Naive thymus-derived CD4-positive, alpha-beta T cell (primary cell): ENCODE results near the gene SLC2A13. TPM values are rescaled to one million over a fixed set of nuclear protein-coding genes. Genes with fewer than 3 reads are reported as not detected.

Source experiments
- ATAC-seq: fragments of 150-1000 bp; cut with Tn5 transposase; 2 replicates; pipeline ENCODE4 v1.10.0; 2021; ENCODE audit warnings: mild to moderate bottlenecking, moderate library complexity
- CTCF ChIA-PET: fragments of 350-600 bp; sonication (Branson Sonifier 250); formaldehyde crosslinking; loops from one replicate; lab custom pipeline; 2021; ENCODE audit warnings: antibody characterized with exemption; lab: Charles Lee
- POLR2A ChIA-PET: fragments of 350-600 bp; sonication (Branson Sonifier 250); formaldehyde crosslinking; loops from one replicate; lab custom pipeline; 2021; ENCODE audit warnings: antibody characterized with exemption, inconsistent platforms; lab: Charles Lee
- DNase-seq, 9 donors: peaks; one replicate each; pipeline versions ENCODE4 v3.0.0 to v3.0.0-alpha.2; 2020 to 2022; ENCODE audit warnings: mixed read lengths in 1 of 9
- H3K27ac ChIP-seq: one replicate; pipeline ENCODE4 v1.7.0; 2013; ENCODE audit warnings: mild to moderate bottlenecking, low read depth, low read length, moderate library complexity
- H3K27me3 ChIP-seq, 2 donors: one replicate each; pipeline ENCODE4 v1.7.0; 2013; ENCODE audit warnings: low read length in 2 of 2, mild to moderate bottlenecking in 2 of 2, moderate library complexity in 2 of 2; ENCODE audit not compliant: control insufficient read depth in 2 of 2, insufficient read depth in 2 of 2
- H3K36me3 ChIP-seq, 3 experiments: 1 replicate in 2 of 3; 2 replicates in 1 of 3; pipeline ENCODE4 v1.7.0; 2013; ENCODE audit warnings: low read length in 3 of 3, mild to moderate bottlenecking in 3 of 3, moderate library complexity in 1 of 3; ENCODE audit not compliant: insufficient read depth in 3 of 3, control insufficient read depth in 2 of 3
- H3K4me1 ChIP-seq, 2 donors: one replicate each; pipeline ENCODE4 v1.7.0; 2013; ENCODE audit warnings: low read length in 2 of 2, mild to moderate bottlenecking in 2 of 2, moderate library complexity in 1 of 2; ENCODE audit not compliant: control insufficient read depth in 2 of 2, insufficient read depth in 2 of 2
- H3K4me3 ChIP-seq: 2 replicates; pipeline ENCODE4 v1.7.0; 2013; ENCODE audit warnings: mild to moderate bottlenecking, low read length
- H3K9me3 ChIP-seq, 3 experiments: 1 replicate in 2 of 3; 2 replicates in 1 of 3; pipeline ENCODE4 v1.7.0; 2013; ENCODE audit warnings: low read length in 3 of 3; ENCODE audit not compliant: control insufficient read depth in 2 of 3
- H3K27ac Mint-ChIP-seq, 9 donors: one replicate each; pipeline ENCODE4 v1.8.0; 2020 to 2022; ENCODE audit warnings: mixed read lengths in 9 of 9, mild to moderate bottlenecking in 8 of 9, moderate library complexity in 5 of 9, inconsistent platforms in 2 of 9
- H3K27me3 Mint-ChIP-seq, 5 donors: one replicate each; pipeline ENCODE4 v1.8.0; 2021 to 2022; ENCODE audit warnings: mixed read lengths in 5 of 5, mild to moderate bottlenecking in 1 of 5
- H3K36me3 Mint-ChIP-seq, 5 donors: one replicate each; pipeline ENCODE4 v1.8.0; 2020 to 2022; ENCODE audit warnings: mixed read lengths in 5 of 5, mild to moderate bottlenecking in 3 of 5, inconsistent platforms in 1 of 5
- H3K4me1 Mint-ChIP-seq, 7 donors: one replicate each; pipeline ENCODE4 v1.8.0; 2020 to 2022; ENCODE audit warnings: mixed read lengths in 7 of 7, mild to moderate bottlenecking in 3 of 7, inconsistent platforms in 1 of 7
- H3K4me3 Mint-ChIP-seq, 10 donors: one replicate each; pipeline ENCODE4 v1.8.0; 2020 to 2022; ENCODE audit warnings: mild to moderate bottlenecking in 10 of 10, mixed read lengths in 10 of 10, moderate library complexity in 6 of 10, inconsistent platforms in 2 of 10
- H3K9me3 Mint-ChIP-seq, 11 donors: one replicate each; pipeline ENCODE4 v1.8.0; 2020 to 2022; ENCODE audit warnings: mixed read lengths in 11 of 11, mild to moderate bottlenecking in 4 of 11, inconsistent platforms in 1 of 11, moderate library complexity in 1 of 11
- intact Hi-C, 2 donors: fragments of 100-400 bp; cut with micrococcal nuclease; formaldehyde crosslinking; loops; one replicate each; pipeline ENCODE4 v1.15.1; 2023
- polyA plus RNA-seq, 2 donors: library from polyadenylated mRNA; unstranded; fragments of 300-500 nt; fragmentation: Illumina TruSeq; gene quantifications; one replicate each; pipeline ENCODE4 v1.2.3, GENCODE V29; 2021
- total RNA-seq, 6 experiments: library from RNA in 5 of 6; stranded (reverse) in 5 of 6; gene quantifications; 1 replicate in 5 of 6; 2 replicates in 1 of 6; pipeline ENCODE4 v1.2.3 and lab custom pipeline; 2021 to 2026

Gene SLC2A13
- total and polyA plus RNA-seq, 7 experiments from 2014 or later = 1.2 to 5.8 (median 4.4) TPM

DNA sequence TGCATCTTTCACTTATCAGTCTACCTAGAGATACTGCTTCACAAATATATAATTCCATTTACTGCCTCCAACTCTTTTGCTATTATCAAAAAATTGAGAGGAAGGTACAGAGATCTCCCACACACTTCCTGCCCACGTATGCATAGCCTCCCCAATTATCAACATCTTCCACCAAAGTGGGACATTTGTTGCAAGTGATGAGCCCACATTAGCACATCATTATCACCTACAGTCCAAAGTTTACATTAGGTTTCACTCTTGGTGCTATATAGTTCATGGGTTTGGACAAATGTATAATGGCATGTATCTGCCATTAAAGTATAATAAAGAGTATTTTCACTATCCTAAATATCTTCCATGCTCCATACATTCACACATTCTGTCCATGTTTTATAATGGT is 66.3 kb downstream of the SLC2A13 start:
- intact Hi-C loops = no loop called here
- Histone ChIP-seq H3K4me1 (no peaks in the 10 kb centered on the region), H3K9me3 (no peaks in the 10 kb centered on the region), H3K36me3 (no peaks in the 10 kb centered on the region), H3K27me3 (no peaks in the 10 kb centered on the region), H3K27ac (no peak overlapping the region), H3K4me3 (no peak overlapping the region)
- DNase-seq (no peak), ATAC-seq (no peak)
- H3K36me3 Mint-ChIP-seq = peaks cover 0 to 13% (median 0%) of the 10 kb centered on the region in 5 donors
- H3K4me3 Mint-ChIP-seq = no peak overlapping the region
- POLR2A ChIA-PET = no interaction called here
- H3K9me3 Mint-ChIP-seq = peaks cover 0 to 3% (median 0%) of the 10 kb centered on the region in 11 donors
- CTCF ChIA-PET = no interaction called here
- no peaks in the 10 kb centered on the region for H3K27me3 Mint-ChIP-seq
- no peak overlapping the region for H3K27ac Mint-ChIP-seq
- H3K4me1 Mint-ChIP-seq = no peaks in the 10 kb centered on the region

DNA sequence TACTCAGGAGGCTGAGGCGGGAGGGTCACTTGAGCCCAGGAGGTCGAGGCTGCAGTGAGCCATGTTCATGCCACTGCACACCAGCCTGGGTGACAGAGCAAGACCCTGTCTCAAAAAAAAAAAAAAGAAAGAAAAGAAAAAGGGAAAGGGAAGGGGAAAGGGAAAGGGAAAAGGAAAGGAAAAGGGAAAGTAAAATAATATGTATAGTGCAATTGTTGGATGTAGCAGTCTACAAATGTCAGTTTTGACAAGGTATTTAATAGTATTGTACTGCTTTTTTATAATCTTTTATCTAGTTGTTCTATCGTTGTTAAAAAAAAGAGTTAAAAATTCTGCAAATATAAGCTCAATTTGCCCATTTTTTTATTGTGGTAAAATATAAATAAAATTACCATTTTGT is 67.3 kb downstream of the SLC2A13 start:
- Mint-ChIP-seq H3K4me3 (no peak overlapping the region), H3K9me3 (peaks cover 0 to 3% (median 0%) of the 10 kb centered on the region in 11 donors), H3K27ac (no peak overlapping the region), H3K4me1 (no peaks in the 10 kb centered on the region), H3K27me3 (no peaks in the 10 kb centered on the region), H3K36me3 (peaks cover 0 to 13% (median 0%) of the 10 kb centered on the region in 5 donors)
- DNase-seq = no peak
- Histone ChIP-seq H3K27me3 (no peaks in the 10 kb centered on the region), H3K4me3 (no peak overlapping the region), H3K4me1 (no peaks in the 10 kb centered on the region), H3K36me3 (no peaks in the 10 kb centered on the region), H3K9me3 (no peaks in the 10 kb centered on the region), H3K27ac (no peak overlapping the region)
- POLR2A ChIA-PET = no interaction called here
- CTCF ChIA-PET = no interaction called here
- intact Hi-C loops = no loop called here
- ATAC-seq = no peak

DNA sequence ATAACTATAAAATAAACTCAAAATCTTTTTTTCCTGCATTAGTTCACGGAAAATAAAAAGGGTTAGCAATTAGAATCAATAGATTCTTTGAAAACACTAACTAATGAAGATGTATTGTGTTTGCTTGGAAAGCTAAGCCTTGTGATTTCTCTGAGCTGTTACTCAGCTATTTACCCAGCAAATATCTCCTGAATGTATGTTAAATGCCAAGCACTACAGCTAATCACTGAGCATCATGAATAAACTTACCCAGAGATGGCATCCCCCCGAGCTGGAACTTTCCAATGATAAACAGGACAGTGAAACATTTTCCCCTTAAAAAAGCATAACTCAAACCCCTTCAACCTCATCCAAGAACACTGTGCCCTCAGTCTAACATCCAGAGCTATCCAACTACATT is 71.2 kb downstream of the SLC2A13 start:
- no peak overlapping the region for H3K4me3 Mint-ChIP-seq
- no peaks in the 10 kb centered on the region for H3K4me1 Mint-ChIP-seq
- Histone ChIP-seq H3K27me3 (no peaks in the 10 kb centered on the region), H3K4me1 (no peaks in the 10 kb centered on the region), H3K36me3 (no peaks in the 10 kb centered on the region), H3K9me3 (no peaks in the 10 kb centered on the region), H3K27ac (no peak overlapping the region), H3K4me3 (no peak overlapping the region)
- intact Hi-C loops = no loop called here
- no peak overlapping the region for H3K27ac Mint-ChIP-seq
- ATAC-seq (no peak), DNase-seq (no peak)
- no peaks in the 10 kb centered on the region for H3K9me3 Mint-ChIP-seq
- CTCF ChIA-PET = no interaction called here
- H3K27me3 Mint-ChIP-seq = no peaks in the 10 kb centered on the region
- H3K36me3 Mint-ChIP-seq = no peaks in the 10 kb centered on the region
- POLR2A ChIA-PET = no interaction called here

DNA sequence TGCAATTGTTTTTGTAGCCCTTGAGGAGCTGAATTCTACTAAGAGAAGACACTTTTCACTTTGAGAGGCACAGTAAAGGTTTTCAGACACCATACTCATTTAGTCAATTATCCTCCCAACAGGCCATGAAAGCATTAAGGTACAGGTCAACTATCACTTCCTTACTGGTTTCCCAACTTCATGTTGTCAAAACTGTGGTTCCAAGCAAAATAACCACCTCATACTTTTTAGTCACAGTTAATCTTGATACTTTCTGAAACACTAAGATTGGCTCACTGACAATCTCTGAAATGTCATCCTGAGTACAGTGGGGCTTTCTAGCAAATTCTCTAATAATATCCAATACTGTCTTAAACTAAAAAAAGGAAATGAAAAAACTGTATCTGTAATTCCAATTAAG is 71.7 kb downstream of the SLC2A13 start:
- Mint-ChIP-seq H3K27me3 (no peaks in the 10 kb centered on the region), H3K27ac (no peak overlapping the region), H3K36me3 (no peaks in the 10 kb centered on the region), H3K4me1 (no peaks in the 10 kb centered on the region), H3K4me3 (no peak overlapping the region), H3K9me3 (no peaks in the 10 kb centered on the region)
- intact Hi-C loops = no loop called here
- H3K27me3 ChIP-seq = no peaks in the 10 kb centered on the region
- no peak for ATAC-seq
- no peak overlapping the region for H3K27ac ChIP-seq
- no peaks in the 10 kb centered on the region for H3K9me3 ChIP-seq
- no peaks in the 10 kb centered on the region for H3K36me3 ChIP-seq
- H3K4me1 ChIP-seq = no peaks in the 10 kb centered on the region
- H3K4me3 ChIP-seq = no peak overlapping the region
- DNase-seq = no peak
- ChIA-PET POLR2A (no interaction called here), CTCF (no interaction called here)

DNA sequence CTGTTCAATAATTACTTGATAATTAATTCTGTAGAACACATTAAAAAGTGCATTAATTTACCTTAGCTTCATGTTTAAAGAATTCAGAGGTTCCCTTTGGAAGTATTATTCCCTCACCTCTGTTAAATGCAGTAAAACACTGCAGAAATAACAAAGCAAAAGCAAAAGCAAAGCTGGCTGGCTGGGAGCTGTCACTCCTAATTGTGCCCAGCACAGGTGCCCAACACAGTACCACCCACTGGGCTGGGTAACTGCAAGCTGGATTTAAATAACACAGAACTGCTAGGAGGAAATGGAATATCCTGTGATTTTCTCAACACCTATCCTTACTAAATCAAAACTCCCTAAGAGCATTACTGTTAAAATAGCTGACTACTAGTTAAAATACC is 72.6 kb downstream of the SLC2A13 start:
- no peak for DNase-seq
- Mint-ChIP-seq H3K4me3 (no peak overlapping the region), H3K27me3 (no peaks in the 10 kb centered on the region), H3K27ac (no peak overlapping the region), H3K4me1 (no peaks in the 10 kb centered on the region), H3K9me3 (no peaks in the 10 kb centered on the region), H3K36me3 (no peaks in the 10 kb centered on the region)
- ATAC-seq = no peak
- no peaks in the 10 kb centered on the region for H3K36me3 ChIP-seq
- no peaks in the 10 kb centered on the region for H3K27me3 ChIP-seq
- POLR2A ChIA-PET = no interaction called here
- no peaks in the 10 kb centered on the region for H3K4me1 ChIP-seq
- no peak overlapping the region for H3K4me3 ChIP-seq
- intact Hi-C loops = no loop called here
- H3K9me3 ChIP-seq = no peaks in the 10 kb centered on the region
- no peak overlapping the region for H3K27ac ChIP-seq
- CTCF ChIA-PET = no interaction called here

DNA sequence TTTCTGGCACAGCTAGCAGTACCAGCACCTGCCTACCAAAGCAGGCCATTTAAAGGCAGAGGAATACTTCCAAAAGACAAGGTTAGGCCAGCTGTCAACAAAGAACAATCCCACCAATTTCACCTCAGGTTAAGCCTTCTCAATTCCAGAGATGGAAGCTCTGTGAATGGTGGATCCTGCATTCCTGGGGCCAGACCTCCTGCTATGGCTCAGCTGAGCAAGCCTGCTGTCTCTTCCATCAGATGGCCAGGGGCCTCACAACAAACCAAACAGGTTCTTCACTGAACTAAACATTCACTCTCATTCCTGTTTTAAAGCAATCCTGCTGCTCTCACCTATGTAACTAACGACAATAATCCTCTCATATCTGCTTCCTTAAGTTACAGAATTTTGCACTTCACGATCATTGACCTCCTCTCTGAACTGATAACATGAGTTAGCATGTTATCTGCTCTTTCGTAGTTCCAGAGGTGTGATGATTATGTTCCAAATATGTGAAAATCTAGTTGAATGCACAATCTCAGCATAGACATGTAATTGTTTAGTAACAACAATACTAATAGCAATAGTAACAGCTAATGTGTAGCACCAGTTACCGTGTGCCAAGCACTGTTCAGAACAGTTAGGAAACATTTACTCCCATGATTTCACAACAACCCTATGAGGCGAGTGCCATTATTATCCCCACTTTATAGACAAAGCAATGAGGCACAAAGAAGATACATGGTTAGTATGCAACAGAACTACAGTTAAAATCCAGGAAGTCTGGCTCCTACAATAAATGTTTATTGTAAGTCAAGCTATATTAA is 73.2 kb downstream of the SLC2A13 start:
- intact Hi-C loops = no loop called here
- H3K9me3 Mint-ChIP-seq = no peaks in the 10 kb centered on the region

DNA sequence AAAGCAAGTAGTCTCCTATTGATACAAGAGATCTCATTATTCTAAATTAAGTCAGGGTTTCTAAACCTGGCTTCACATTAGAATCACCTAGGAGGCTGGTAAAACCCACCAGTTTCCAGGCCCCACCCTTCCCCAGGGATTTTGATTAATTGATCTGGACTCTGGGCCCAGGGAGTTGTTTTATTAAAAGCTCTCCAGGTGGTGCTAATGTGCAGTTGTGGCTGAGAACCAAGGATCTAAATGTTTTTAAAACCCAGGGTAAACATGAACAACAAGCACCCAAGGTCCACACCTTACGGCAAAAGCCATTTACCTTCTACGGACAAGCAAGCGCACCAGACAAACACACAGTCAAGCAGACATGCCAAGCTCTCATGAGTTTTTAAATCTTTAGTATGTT is 73.9 kb downstream of the SLC2A13 start:
- Mint-ChIP-seq H3K4me3 (no peak overlapping the region), H3K27me3 (no peaks in the 10 kb centered on the region), H3K27ac (no peak overlapping the region), H3K9me3 (no peaks in the 10 kb centered on the region), H3K4me1 (no peaks in the 10 kb centered on the region), H3K36me3 (peaks cover 0 to 5% (median 0%) of the 10 kb centered on the region in 5 donors)
- DNase-seq = no peak
- no peaks in the 10 kb centered on the region for H3K36me3 ChIP-seq
- ATAC-seq = no peak
- no peaks in the 10 kb centered on the region for H3K27me3 ChIP-seq
- intact Hi-C loops = no loop called here
- POLR2A ChIA-PET = no interaction called here
- no peaks in the 10 kb centered on the region for H3K4me1 ChIP-seq
- no peak overlapping the region for H3K27ac ChIP-seq
- CTCF ChIA-PET = no interaction called here
- no peaks in the 10 kb centered on the region for H3K9me3 ChIP-seq
- H3K4me3 ChIP-seq = no peak overlapping the region

More for the DNA sequence above, 73.2 kb downstream of the SLC2A13 start:
- H3K27ac Mint-ChIP-seq = no peak overlapping the region
- no peaks in the 10 kb centered on the region for H3K36me3 ChIP-seq
- H3K4me3 ChIP-seq = no peak overlapping the region
- no peaks in the 10 kb centered on the region for H3K27me3 ChIP-seq
- CTCF ChIA-PET = no interaction called here
- no peak overlapping the region for H3K27ac ChIP-seq
- H3K36me3 Mint-ChIP-seq = no peaks in the 10 kb centered on the region
- no peaks in the 10 kb centered on the region for H3K9me3 ChIP-seq
- no peaks in the 10 kb centered on the region for H3K4me1 ChIP-seq
- POLR2A ChIA-PET = no interaction called here
- H3K4me3 Mint-ChIP-seq = no peak overlapping the region
- H3K4me1 Mint-ChIP-seq = no peaks in the 10 kb centered on the region
- H3K27me3 Mint-ChIP-seq = no peaks in the 10 kb centered on the region
- DNase-seq (no peak), ATAC-seq (no peak)
